ENCODE data around the gene DMD. TPM values are rescaled to one million over a fixed set of nuclear protein-coding genes. Genes with fewer than 3 reads are reported as not detected.

Gene DMD
- total and polyA plus RNA-seq, 2 donors (not counting 1 experiment from before 2014, with no cell fraction given) = 5.1 to 7.2 TPM

GRCh38 chrX:33160273-33160672 is 51.1 kb downstream of the DMD start:
- H3K27me3 ChIP-seq (ENCODE audit: control insufficient read depth, insufficient read depth, low read length) = no peaks in the 10 kb centered on the region
- no peak for TF ChIP-seq CTCF (conservative IDR thresholded peaks at IDR 0.05 in 1 of 2, IDR thresholded peaks at IDR 0.05 in 1 of 2; ENCODE audit: low read depth in 1 of 2, low read length in 2 of 2)

GRCh38 chrX:33156152-33156726 is 55.1 kb downstream of the DMD start:
- H3K4me3 ChIP-seq (replicated peaks in 1 of 4; ENCODE audit: control extremely low read depth in 1 of 4, insufficient read depth in 1 of 4, low read depth in 3 of 4, low read length in 4 of 4) = no peak overlapping the region
- H4K20me1 ChIP-seq (ENCODE audit: control insufficient read depth, extremely low read depth, insufficient read depth, low read length) = no peaks in the 10 kb centered on the region
- no peak overlapping the region for H2AFZ ChIP-seq (ENCODE audit: low read length)
- no peaks in the 10 kb centered on the region for H3K9me3 ChIP-seq (ENCODE audit: control insufficient read depth, insufficient read depth, low read depth, low read length)
- H3K36me3 ChIP-seq (ENCODE audit: control insufficient read depth, insufficient read depth, low read length) = no peaks in the 10 kb centered on the region
- no peaks in the 10 kb centered on the region for H3K4me1 ChIP-seq (ENCODE audit: control insufficient read depth, extremely low read depth, insufficient read depth, low read length)
- no peak for DNase-seq (ENCODE audit: low read depth in 2 of 2)
- H3K4me2 ChIP-seq (ENCODE audit: extremely low read depth, insufficient read depth, low read length) = no peak overlapping the region
- no peak for TF ChIP-seq CTCF (conservative IDR thresholded peaks at IDR 0.05 in 1 of 2, IDR thresholded peaks at IDR 0.05 in 1 of 2; ENCODE audit: low read depth in 1 of 2, low read length in 2 of 2)
- TF ChIP-seq EZH2 (IDR thresholded peaks at IDR 0.05; ENCODE audit: low read length, missing control alignments) = no peak
- no peak overlapping the region for H3K27ac ChIP-seq (ENCODE audit: insufficient read depth, low read length)
- H3K9ac ChIP-seq (ENCODE audit: insufficient read depth, low read length) = no peak overlapping the region
- no peaks in the 10 kb centered on the region for H3K27me3 ChIP-seq (ENCODE audit: control insufficient read depth, insufficient read depth, low read length)
- H3K79me2 ChIP-seq (ENCODE audit: control insufficient read depth, insufficient read depth, low read length) = no peaks in the 10 kb centered on the region

More at GRCh38 chrX:33160273-33160672, 51.1 kb downstream of the DMD start:
- no peaks in the 10 kb centered on the region for H3K79me2 ChIP-seq (ENCODE audit: control insufficient read depth, insufficient read depth, low read length)
- no peaks in the 10 kb centered on the region for H3K36me3 ChIP-seq (ENCODE audit: control insufficient read depth, insufficient read depth, low read length)
- no peaks in the 10 kb centered on the region for H3K9me3 ChIP-seq (ENCODE audit: control insufficient read depth, insufficient read depth, low read depth, low read length)
- no peak overlapping the region for H3K4me3 ChIP-seq (replicated peaks in 1 of 4; ENCODE audit: control extremely low read depth in 1 of 4, insufficient read depth in 1 of 4, low read depth in 3 of 4, low read length in 4 of 4)
- no peak for DNase-seq (ENCODE audit: low read depth in 2 of 2)
- H3K9ac ChIP-seq (ENCODE audit: insufficient read depth, low read length) = no peak overlapping the region
- H3K4me2 ChIP-seq (ENCODE audit: extremely low read depth, insufficient read depth, low read length) = no peak overlapping the region
- H2AFZ ChIP-seq (ENCODE audit: low read length) = no peak overlapping the region
- H3K27ac ChIP-seq (ENCODE audit: insufficient read depth, low read length) = no peak overlapping the region
- no peaks in the 10 kb centered on the region for H3K4me1 ChIP-seq (ENCODE audit: control insufficient read depth, extremely low read depth, insufficient read depth, low read length)
- H4K20me1 ChIP-seq (ENCODE audit: control insufficient read depth, extremely low read depth, insufficient read depth, low read length) = no peaks in the 10 kb centered on the region

- Histone ChIP-seq H3K36me3 (ENCODE audit: control insufficient read depth, insufficient read depth, low read length) (no peaks in the 10 kb centered on the region), H3K27me3 (ENCODE audit: control insufficient read depth, insufficient read depth, low read length) (no peaks in the 10 kb centered on the region), H3K4me3 (replicated peaks in 1 of 4; ENCODE audit: control extremely low read depth in 1 of 4, insufficient read depth in 1 of 4, low read depth in 3 of 4, low read length in 4 of 4) (no peak overlapping the region), H4K20me1 (ENCODE audit: control insufficient read depth, extremely low read depth, insufficient read depth, low read length) (no peaks in the 10 kb centered on the region), H3K4me2 (ENCODE audit: extremely low read depth, insufficient read depth, low read length) (no peak overlapping the region), H3K79me2 (ENCODE audit: control insufficient read depth, insufficient read depth, low read length) (no peaks in the 10 kb centered on the region), H3K9ac (ENCODE audit: insufficient read depth, low read length) (no peak overlapping the region), H3K4me1 (ENCODE audit: control insufficient read depth, extremely low read depth, insufficient read depth, low read length) (no peaks in the 10 kb centered on the region), H2AFZ (ENCODE audit: low read length) (no peak overlapping the region), H3K27ac (ENCODE audit: insufficient read depth, low read length) (no peak overlapping the region), H3K9me3 (ENCODE audit: control insufficient read depth, insufficient read depth, low read depth, low read length) (no peaks in the 10 kb centered on the region)
- no peak for DNase-seq (ENCODE audit: low read depth in 2 of 2)
- TF ChIP-seq CTCF (conservative IDR thresholded peaks at IDR 0.05 in 1 of 2, IDR thresholded peaks at IDR 0.05 in 1 of 2; ENCODE audit: low read depth in 1 of 2, low read length in 2 of 2) (no peak), EZH2 (IDR thresholded peaks at IDR 0.05; ENCODE audit: low read length, missing control alignments) (no peak)
These were observed 61.8 kb downstream of the DMD start for GRCh38 chrX:33149580-33149979.
